ENCODE results near the gene TBX2.

The TBX2 gene

GRCh38 chr17:61457226-61457983 lies 57.8 kb downstream of the TBX2 start:
- Histone ChIP-seq H3K4me2 (ENCODE audit: low read length) (no peak overlapping the region), H4K20me1 (ENCODE audit: insufficient read depth, low read length) (no peaks in the 10 kb centered on the region), H3K9me2 (ENCODE audit: low read depth, low read length) (no peaks in the 10 kb centered on the region), H3K36me3 (ENCODE audit: insufficient read depth, low read length) (no peaks in the 10 kb centered on the region), H3K4me3 (ENCODE audit: low read depth, low read length, poor library complexity, severe bottlenecking) (no peak overlapping the region), H2AFZ (ENCODE audit: low read length) (no peak overlapping the region), H3K27me3 (ENCODE audit: insufficient read depth, low read length) (peaks cover 7% of the 10 kb centered on the region), H3K9me3 (ENCODE audit: low read length) (no peaks in the 10 kb centered on the region), H3K27ac (ENCODE audit: low read depth, low read length, poor library complexity, severe bottlenecking) (no peak overlapping the region), H3K79me2 (ENCODE audit: insufficient read depth, low read length) (no peaks in the 10 kb centered on the region), H3K9ac (ENCODE audit: low read length) (no peak overlapping the region), H3K4me1 (ENCODE audit: insufficient read depth, low read length, severe bottlenecking) (no peaks in the 10 kb centered on the region), H3F3A (ENCODE audit: insufficient read depth, low read length) (no peaks in the 10 kb centered on the region)
- TF ChIP-seq EZH2 (IDR thresholded peaks at IDR 0.05; ENCODE audit: borderline replicate concordance, low read length) (no peak), CTCF (IDR thresholded peaks at IDR 0.05; ENCODE audit: low read length) (no peak)

- H3K9me3 ChIP-seq (ENCODE audit: low read length), result no peaks in the 10 kb centered on the region
- H3K27ac ChIP-seq (ENCODE audit: low read depth, low read length, poor library complexity, severe bottlenecking), result no peak overlapping the region
- H3K27me3 ChIP-seq (ENCODE audit: insufficient read depth, low read length), result peaks cover 7% of the 10 kb centered on the region; the same call in 1 of the 2 replicates
- no peaks in the 10 kb centered on the region for H4K20me1 ChIP-seq (ENCODE audit: insufficient read depth, low read length)
- no peak overlapping the region for H3K4me2 ChIP-seq (ENCODE audit: low read length)
- H3F3A ChIP-seq (ENCODE audit: insufficient read depth, low read length), result no peaks in the 10 kb centered on the region
- no peaks in the 10 kb centered on the region for H3K79me2 ChIP-seq (ENCODE audit: insufficient read depth, low read length)
- no peak overlapping the region for H3K4me3 ChIP-seq (ENCODE audit: low read depth, low read length, poor library complexity, severe bottlenecking)
- no peak overlapping the region for H3K9ac ChIP-seq (ENCODE audit: low read length)
- H3K36me3 ChIP-seq (ENCODE audit: insufficient read depth, low read length), result no peaks in the 10 kb centered on the region
- H3K9me2 ChIP-seq (ENCODE audit: low read depth, low read length), result no peaks in the 10 kb centered on the region
- no peak for TF ChIP-seq CTCF (IDR thresholded peaks at IDR 0.05; ENCODE audit: low read length)
- TF ChIP-seq EZH2 (IDR thresholded peaks at IDR 0.05; ENCODE audit: borderline replicate concordance, low read length), result no peak
- H2AFZ ChIP-seq (ENCODE audit: low read length), result no peak overlapping the region
- no peaks in the 10 kb centered on the region for H3K4me1 ChIP-seq (ENCODE audit: insufficient read depth, low read length, severe bottlenecking)
Measured at GRCh38 chr17:61458000-61458399, 58.4 kb downstream of the TBX2 start.

GRCh38 chr17:61458421-61459141 lies 58.9 kb downstream of the TBX2 start:
- no peaks in the 10 kb centered on the region for H3K79me2 ChIP-seq (ENCODE audit: insufficient read depth, low read length)
- no peaks in the 10 kb centered on the region for H3F3A ChIP-seq (ENCODE audit: insufficient read depth, low read length)
- H3K9me2 ChIP-seq (ENCODE audit: low read depth, low read length), result no peaks in the 10 kb centered on the region
- TF ChIP-seq CTCF (IDR thresholded peaks at IDR 0.05; ENCODE audit: low read length) (no peak), EZH2 (IDR thresholded peaks at IDR 0.05; ENCODE audit: borderline replicate concordance, low read length) (no peak)
- no peaks in the 10 kb centered on the region for H3K36me3 ChIP-seq (ENCODE audit: insufficient read depth, low read length)
- peaks cover 7% of the 10 kb centered on the region; the same call in 1 of the 2 replicates for H3K27me3 ChIP-seq (ENCODE audit: insufficient read depth, low read length)
- H2AFZ ChIP-seq (ENCODE audit: low read length), result no peak overlapping the region
- H4K20me1 ChIP-seq (ENCODE audit: insufficient read depth, low read length), result no peaks in the 10 kb centered on the region
- no peaks in the 10 kb centered on the region for H3K4me1 ChIP-seq (ENCODE audit: insufficient read depth, low read length, severe bottlenecking)
- no peak overlapping the region for H3K4me2 ChIP-seq (ENCODE audit: low read length)
- H3K27ac ChIP-seq (ENCODE audit: low read depth, low read length, poor library complexity, severe bottlenecking), result no peak overlapping the region
- H3K9ac ChIP-seq (ENCODE audit: low read length), result no peak overlapping the region
- H3K9me3 ChIP-seq (ENCODE audit: low read length), result no peaks in the 10 kb centered on the region
- no peak overlapping the region for H3K4me3 ChIP-seq (ENCODE audit: low read depth, low read length, poor library complexity, severe bottlenecking)

Measured in OCI-LY1 (cell line).